ENCODE data around the gene DGKH.

DNA sequence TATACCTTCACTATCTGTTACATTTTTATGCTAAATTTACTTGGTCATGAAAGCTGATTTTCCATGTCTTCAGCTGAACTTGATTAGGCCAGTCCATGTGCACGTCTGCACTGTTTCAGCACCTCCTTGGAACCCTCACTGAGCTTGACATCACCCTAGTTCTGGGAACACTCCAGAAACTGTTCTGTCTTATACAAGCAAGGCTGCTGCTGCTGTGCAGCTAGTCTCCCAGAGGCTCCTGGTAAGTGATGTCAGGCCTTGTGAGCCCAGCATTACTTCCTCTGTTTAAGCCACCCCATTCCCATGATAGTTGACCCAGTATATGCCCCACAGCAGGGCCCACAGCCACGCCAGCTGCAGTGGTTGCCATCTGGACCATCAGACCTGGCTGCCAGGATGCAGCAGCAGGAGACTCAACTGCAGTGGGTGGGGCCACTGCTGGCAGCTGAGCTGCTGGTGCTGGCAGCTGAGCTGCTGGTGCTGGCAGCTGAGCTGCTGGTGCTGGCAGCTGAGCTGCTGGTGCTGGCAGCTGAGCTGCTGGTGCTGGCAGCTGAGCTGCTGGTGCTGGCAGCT, 133.0 kb downstream of the DGKH start:
- TF ChIP-seq EZH2 (IDR thresholded peaks at IDR 0.05; ENCODE audit: borderline replicate concordance, insufficient read depth, low read depth, low read length, poor library complexity, severe bottlenecking) = no peak
- no peak for TF ChIP-seq CTCF (IDR thresholded peaks at IDR 0.05)

All from B cell (primary cell).